ENCODE measurements around the gene NDUFAF5.

Gene NDUFAF5

GRCh38 chr20:13745784-13746183 is 39.0 kb upstream of the NDUFAF5 start:
- no peak for ATAC-seq
- no peak for TF ChIP-seq ZC3H10 (CRISPR knock-in tag; IDR thresholded peaks at IDR 0.05)
- TF ChIP-seq CSRNP3 (CRISPR knock-in tag; IDR thresholded peaks at IDR 0.05) = no peak
- TF ChIP-seq ESRRG (CRISPR knock-in tag; IDR thresholded peaks at IDR 0.05) = no peak
- TF ChIP-seq ZFP30 (CRISPR knock-in tag; IDR thresholded peaks at IDR 0.05) = no peak
- TF ChIP-seq ZNF565 (CRISPR knock-in tag; conservative IDR thresholded peaks at IDR 0.05; ENCODE audit: low read depth) = no peak
- no peak for TF ChIP-seq TOX (CRISPR knock-in tag; IDR thresholded peaks at IDR 0.05; ENCODE audit: borderline replicate concordance)
- no peak for TF ChIP-seq POU6F1 (CRISPR knock-in tag; IDR thresholded peaks at IDR 0.05; ENCODE audit: borderline replicate concordance, low read depth)
- TF ChIP-seq PPARA (CRISPR knock-in tag; IDR thresholded peaks at IDR 0.05; ENCODE audit: borderline replicate concordance) = no peak
- no peak for TF ChIP-seq ZFP3 (CRISPR knock-in tag; IDR thresholded peaks at IDR 0.05)
- TF ChIP-seq ZNF70 (CRISPR knock-in tag; IDR thresholded peaks at IDR 0.05) = no peak
- TF ChIP-seq PATZ1 (CRISPR knock-in tag; IDR thresholded peaks at IDR 0.05; ENCODE audit: borderline replicate concordance) = no peak
- TF ChIP-seq TCF4 (CRISPR knock-in tag; IDR thresholded peaks at IDR 0.05; ENCODE audit: borderline replicate concordance) = no peak
- TF ChIP-seq ISL1 (CRISPR knock-in tag; IDR thresholded peaks at IDR 0.05) = no peak

GRCh38 chr20:13749811-13750210 is 35.0 kb upstream of the NDUFAF5 start:
- TF ChIP-seq ZC3H10 (CRISPR knock-in tag; IDR thresholded peaks at IDR 0.05) (no peak), ZFP30 (CRISPR knock-in tag; IDR thresholded peaks at IDR 0.05) (no peak), TSHZ2 (CRISPR knock-in tag; IDR thresholded peaks at IDR 0.05) (no peak), POU6F1 (CRISPR knock-in tag; IDR thresholded peaks at IDR 0.05; ENCODE audit: borderline replicate concordance, low read depth) (no peak), ARNTL (CRISPR knock-in tag; IDR thresholded peaks at IDR 0.05; ENCODE audit: borderline replicate concordance, low read depth) (no peak), ESRRG (CRISPR knock-in tag; IDR thresholded peaks at IDR 0.05) (no peak), GLIS3 (CRISPR knock-in tag; IDR thresholded peaks at IDR 0.05) (no peak), OSR1 (CRISPR knock-in tag; IDR thresholded peaks at IDR 0.05) (no peak), PPARA (CRISPR knock-in tag; IDR thresholded peaks at IDR 0.05; ENCODE audit: borderline replicate concordance) (no peak), BACH2 (CRISPR knock-in tag; IDR thresholded peaks at IDR 0.05; ENCODE audit: borderline replicate concordance) (no peak), ISL1 (CRISPR knock-in tag; IDR thresholded peaks at IDR 0.05) (no peak), ZNF70 (CRISPR knock-in tag; IDR thresholded peaks at IDR 0.05) (no peak), CSDC2 (CRISPR knock-in tag; IDR thresholded peaks at IDR 0.05) (no peak), RARB (CRISPR knock-in tag; IDR thresholded peaks at IDR 0.05) (no peak), ZFP3 (CRISPR knock-in tag; IDR thresholded peaks at IDR 0.05) (no peak), SNAI2 (CRISPR knock-in tag; IDR thresholded peaks at IDR 0.05) (no peak), TCF4 (CRISPR knock-in tag; IDR thresholded peaks at IDR 0.05; ENCODE audit: borderline replicate concordance) (no peak), ZNF8 (CRISPR knock-in tag; IDR thresholded peaks at IDR 0.05) (no peak)
- no peak for ATAC-seq
